ENCODE results near the gene RGS6.

DNA sequence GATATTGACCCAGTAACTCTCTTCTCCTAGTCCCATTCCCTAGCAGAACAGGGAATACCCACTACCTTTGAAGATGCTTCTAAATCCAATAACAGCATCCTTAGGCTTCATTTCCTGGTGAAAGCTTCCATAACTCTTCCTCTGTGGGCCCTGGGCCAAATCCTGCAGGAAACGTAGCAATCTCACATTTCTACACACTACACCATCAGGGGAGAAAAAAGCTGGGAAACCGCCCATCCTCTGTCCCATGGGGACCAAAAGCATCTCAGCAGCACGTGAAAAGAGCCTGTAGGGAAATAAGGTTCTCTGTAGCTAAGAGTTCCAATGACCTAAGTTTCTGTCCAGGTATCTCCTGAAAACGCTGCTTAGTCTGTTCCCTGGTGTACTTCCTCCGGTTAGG lies 621.4 kb downstream of the RGS6 start:
- TF ChIP-seq, protein P1, sequence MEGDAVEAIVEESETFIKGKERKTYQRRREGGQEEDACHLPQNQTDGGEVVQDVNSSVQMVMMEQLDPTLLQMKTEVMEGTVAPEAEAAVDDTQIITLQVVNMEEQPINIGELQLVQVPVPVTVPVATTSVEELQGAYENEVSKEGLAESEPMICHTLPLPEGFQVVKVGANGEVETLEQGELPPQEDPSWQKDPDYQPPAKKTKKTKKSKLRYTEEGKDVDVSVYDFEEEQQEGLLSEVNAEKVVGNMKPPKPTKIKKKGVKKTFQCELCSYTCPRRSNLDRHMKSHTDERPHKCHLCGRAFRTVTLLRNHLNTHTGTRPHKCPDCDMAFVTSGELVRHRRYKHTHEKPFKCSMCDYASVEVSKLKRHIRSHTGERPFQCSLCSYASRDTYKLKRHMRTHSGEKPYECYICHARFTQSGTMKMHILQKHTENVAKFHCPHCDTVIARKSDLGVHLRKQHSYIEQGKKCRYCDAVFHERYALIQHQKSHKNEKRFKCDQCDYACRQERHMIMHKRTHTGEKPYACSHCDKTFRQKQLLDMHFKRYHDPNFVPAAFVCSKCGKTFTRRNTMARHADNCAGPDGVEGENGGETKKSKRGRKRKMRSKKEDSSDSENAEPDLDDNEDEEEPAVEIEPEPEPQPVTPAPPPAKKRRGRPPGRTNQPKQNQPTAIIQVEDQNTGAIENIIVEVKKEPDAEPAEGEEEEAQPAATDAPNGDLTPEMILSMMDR (IDR thresholded peaks at IDR 0.05; ENCODE audit: low read depth, low read length, missing input control) = no peak
- TF ChIP-seq, protein P2, sequence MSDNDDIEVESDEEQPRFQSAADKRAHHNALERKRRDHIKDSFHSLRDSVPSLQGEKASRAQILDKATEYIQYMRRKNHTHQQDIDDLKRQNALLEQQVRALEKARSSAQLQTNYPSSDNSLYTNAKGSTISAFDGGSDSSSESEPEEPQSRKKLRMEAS (IDR thresholded peaks at IDR 0.05) = no peak
- TF ChIP-seq FOXA1 (IDR thresholded peaks at IDR 0.05) (no peak), RAD21 (IDR thresholded peaks at IDR 0.05) (no peak)
